CD4-positive, alpha-beta T cell treated with Interleukin-4 for 1 hour (primary cell): ENCODE data around the gene TMBIM4.
A peak's percentile ranks its signal among the peaks of the same experiment; 100 is the strongest.
"Not testable (repeated sequence)": the region's sequence is repeated elsewhere in the genome, so short reads cannot be mapped to it uniquely, and the experiment has no call there.

Experiments
- DNase-seq, 2 donors: peaks; one replicate each; pipeline ENCODE4 v3.0.0-alpha.2; 2020 to 2022

TMBIM4 gene

DNA sequence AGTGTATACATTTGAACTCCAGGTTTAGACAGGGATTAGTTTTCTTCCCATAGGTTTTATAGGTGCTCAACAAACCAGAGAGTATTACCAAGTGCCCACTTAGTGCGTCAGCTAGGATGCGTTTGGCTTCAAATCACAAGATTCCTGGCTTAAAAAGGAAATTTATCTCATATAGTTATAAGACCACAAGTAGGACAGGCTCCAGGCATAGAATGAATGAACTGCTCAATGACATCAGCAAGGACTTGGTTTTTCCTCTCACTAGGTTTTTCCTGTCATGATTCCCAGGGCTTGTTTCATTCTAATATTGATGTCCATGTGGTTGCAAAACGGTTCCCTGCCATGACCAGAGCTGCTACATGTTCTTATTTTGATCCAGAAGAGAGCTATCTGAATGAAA, 13.2 kb upstream of the TMBIM4 start:
- DNase-seq = no peak

DNA sequence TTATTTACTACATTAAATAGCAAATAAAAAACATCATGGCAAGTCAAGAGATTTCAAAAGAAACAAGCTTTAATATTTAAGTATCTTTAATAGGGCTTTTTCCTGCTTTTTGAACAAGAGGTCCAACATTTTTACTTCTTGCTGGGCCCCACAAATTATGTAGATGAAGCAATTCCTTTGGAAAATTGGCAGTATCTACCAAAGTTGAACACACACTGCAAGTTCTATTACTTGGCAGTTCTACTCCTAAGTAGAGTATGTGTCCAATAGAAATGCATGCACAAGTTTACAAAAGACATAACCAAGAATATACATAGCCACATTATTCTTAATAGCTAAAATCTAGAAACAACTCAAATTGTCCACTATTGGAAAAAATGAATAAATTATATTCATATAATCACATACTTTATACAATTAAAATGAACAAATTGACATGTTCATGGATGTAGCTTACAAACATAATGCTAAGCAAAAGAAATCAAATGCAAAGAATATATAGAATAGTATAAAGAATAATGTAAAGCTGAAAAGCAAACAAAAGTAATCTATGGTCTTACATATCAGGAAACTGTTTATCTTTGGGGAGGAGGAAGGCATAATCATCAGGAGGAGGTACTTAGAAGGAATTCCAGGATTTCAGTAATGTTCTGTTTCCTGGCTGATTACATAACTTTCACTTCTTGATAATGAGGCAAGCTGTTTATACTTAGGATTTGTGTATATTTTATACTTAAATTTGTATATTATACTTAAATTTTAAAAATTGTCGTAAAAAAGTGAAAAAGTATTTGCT, 6.5 kb upstream of the TMBIM4 start:
- no peak for DNase-seq

DNA sequence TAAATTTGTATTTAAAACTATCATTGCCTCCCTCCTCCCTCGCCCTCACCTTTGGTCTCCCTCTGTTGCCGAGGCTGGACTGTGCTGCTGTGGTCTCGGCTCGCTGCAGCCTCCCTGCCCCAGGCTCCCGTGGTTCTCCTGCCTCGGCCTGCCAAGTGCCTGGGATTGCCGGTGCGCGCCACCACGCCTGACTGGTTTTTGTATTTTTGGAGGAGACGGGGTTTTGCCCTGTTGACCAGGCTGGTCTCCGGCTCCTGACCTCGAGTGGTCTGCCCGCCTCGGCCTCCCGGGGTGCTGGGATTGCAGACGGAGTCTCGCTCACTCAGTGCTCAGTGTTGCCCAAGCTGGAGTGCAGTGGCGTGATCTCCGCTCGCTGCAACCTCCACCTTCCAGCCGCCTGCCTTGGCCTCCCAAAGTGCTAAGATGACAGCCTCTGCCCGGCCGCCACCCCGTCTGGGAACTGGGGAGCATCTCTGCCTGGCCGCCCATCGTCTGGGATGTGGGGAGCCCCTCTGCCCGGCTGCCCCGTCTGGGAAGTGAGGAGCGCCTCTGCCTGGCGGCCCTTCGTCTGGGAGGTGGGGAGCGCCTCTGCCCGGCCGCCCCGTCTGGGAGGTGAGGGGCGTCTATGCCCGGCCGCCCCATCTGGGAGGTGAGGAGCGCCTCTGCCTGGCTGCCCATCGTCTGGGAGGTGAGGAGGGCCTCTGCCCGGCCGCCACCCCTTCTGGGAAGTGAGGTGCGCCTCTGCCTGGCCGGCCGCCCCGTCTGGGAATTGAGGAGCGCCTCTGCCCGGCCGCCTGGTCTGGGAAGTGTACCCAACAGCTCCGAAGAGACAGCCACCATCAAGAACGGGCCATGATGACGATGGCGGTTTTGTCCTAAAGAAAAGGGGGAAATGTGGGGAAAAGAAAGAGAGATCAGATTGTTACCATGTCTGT, 4.9 kb upstream of the TMBIM4 start:
- not testable (repeated sequence) for DNase-seq

DNA sequence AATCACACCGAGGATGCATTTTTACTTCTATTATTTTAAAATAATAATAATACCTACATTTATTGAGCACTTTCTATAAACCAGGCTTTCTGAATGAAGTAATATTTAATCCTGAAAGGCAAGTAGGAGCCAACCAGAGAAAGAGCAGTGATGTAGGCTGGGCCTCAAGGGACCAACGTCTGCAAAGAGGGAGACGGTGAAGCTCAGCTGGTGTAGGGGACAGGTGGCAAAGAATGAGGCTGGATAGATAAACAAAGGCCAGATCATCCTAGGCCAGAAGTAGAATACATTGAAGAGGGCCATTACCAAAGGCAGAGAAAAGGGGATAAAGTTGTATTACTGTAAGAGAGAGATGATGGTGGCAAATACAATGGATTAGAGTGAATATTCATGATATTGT, 810 bp upstream of the TMBIM4 start:
- DNase-seq = no peak

DNA sequence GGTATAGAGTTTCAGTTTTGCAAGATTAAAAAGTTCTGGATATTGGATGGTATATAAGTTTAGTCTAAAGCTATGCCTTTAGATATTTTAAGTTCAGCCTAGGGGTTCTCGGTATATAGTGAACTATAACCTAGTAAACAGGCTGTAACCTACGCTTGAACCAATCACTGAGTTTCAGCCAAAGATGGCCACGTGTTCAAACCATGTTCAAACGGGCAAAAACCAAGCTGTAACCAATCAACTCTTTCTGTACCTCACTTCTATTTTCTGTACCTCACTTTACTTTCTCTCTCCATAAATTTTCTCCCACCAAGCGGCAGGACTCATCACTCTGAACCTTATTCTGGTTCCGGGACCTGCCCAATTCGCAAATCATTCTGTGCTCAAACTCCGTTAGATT, 1.4 kb downstream of the TMBIM4 start:
- DNase-seq = no peak

DNA sequence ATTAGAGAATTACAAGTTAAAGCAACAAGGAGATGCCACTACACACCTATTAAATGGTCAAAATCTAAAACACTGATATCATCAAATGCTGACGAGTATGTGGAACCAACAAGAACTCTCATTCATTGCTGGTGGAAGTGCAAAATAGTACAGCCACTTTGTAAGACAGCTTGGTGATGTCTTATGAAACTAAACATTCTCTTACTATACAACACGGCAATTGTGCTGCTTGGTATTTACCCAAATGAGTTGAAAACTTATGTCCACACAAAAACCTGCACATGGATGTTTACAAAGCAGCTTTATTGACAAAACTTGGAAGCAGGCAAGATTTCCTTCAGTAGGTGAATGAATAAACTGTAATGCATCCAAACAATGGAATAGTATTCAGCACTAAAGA, 3.2 kb downstream of the TMBIM4 start:
- DNase-seq = no peak

DNA sequence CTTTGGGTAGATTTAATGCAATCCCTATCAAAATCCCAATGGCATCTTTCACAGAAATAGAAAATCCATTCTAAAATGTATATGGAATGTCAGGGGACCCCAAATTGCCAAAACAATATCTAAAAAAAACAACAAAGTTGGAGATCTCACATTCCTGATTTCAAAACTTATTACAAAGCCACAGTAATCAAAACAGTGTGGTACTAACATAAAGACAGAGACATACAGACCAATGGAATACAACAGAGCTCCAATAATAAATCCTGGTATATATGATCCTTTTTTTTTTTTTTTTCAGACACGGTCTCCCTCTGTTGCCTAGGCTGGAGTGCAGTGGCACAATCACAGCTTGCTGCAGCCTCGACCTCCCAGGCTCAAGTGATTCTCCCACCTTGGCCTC, 4.7 kb downstream of the TMBIM4 start:
- DNase-seq = no peak

DNA sequence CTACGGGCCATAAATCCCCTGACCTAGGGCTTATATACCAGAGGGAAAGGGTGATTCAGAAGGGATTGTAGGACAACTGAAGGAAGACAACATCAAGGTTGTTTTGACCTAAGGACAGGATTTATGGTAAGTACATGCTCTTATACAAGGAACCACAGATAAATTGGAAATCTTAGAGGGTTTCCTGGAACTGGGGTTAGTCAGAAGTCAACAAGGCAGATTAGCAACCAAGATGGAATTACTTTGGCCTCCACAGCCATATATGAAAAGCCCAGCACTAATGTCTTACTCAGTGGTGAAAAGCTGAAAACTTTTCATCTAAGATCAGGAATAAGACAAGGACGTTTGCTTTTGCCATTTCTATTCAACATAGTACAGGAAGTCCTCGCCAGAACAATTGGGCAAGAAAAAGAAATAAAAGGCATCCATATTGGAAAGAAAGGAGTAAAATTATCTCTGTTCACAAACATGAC, 5.4 kb downstream of the TMBIM4 start:
- DNase-seq = no peak

DNA sequence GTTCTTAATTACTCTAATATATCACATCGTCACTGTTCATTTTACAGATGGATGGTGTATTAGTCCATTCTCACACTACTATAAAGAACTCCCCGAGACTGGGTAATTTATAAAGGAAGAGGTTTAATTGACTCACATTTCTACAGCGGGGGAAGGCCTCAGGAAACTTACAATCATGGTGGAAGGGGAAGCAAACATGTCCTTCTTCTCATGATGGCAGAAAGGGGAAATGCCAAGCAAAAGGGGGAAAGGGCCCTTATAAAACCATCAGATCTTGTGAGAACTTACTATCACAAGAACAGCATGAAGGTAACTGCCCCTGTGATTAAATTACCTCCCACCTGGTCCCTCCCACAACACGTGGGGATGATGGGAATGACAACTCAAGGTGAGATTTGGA, 6.5 kb downstream of the TMBIM4 start:
- DNase-seq = no peak

DNA sequence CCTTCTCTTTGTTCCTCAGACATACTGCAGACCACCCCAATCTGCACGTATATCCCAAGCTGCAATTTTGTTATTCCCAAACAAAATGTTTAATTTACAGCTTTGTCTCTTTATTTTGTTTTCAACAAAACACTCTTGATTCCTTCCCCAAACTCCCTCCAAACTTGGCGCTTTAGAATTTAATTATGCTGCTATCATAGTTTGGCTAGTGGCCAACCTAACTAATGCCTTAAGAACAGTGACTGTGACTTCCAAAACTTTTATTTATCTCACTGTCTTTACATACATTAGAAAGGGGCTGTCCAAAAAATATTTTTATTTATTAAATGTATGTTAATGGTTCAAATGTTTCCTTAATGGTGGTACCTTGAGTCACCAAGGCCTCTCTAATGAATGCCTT, 7.1 kb downstream of the TMBIM4 start:
- DNase-seq = no peak

DNA sequence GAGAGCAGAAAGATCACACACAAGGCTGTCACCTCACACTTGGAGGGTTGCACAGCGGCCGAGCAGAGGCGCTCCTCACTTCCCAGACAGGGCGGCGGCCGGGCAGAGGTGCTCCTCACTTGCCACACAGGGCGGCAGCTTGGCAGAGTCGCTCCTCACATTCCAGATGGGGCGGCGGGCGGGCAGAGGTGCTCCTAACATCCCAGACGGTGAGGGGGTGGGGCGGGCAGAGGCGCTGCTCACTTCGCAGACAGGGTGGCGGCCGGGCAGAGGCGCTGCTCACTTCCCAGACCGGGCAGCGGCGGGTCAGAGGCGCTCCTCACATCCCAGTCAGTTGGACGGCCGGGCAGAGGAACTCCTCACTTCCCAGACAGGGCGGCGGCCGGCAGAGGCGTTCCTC, 9.1 kb downstream of the TMBIM4 start:
- no peak for DNase-seq

DNA sequence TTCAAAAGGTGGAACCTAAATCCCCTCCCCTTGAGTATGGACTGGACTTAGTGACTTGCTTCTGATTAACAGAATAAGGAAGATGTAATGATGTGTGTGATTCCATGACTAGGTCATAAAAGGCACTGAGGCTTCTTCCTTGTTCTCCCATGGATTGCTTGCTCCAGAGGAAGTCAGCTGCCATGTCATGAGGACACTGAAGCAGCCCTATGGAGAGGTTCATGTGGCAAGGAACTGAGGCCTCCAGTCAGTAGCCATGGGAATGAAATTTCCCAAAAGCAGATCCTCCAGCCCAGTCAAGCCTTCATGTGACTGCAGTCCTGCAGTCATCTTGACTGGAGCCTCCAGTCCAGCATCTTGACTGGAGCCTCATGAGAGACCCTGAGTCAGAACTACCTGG, 10.7 kb downstream of the TMBIM4 start:
- no peak for DNase-seq

DNA sequence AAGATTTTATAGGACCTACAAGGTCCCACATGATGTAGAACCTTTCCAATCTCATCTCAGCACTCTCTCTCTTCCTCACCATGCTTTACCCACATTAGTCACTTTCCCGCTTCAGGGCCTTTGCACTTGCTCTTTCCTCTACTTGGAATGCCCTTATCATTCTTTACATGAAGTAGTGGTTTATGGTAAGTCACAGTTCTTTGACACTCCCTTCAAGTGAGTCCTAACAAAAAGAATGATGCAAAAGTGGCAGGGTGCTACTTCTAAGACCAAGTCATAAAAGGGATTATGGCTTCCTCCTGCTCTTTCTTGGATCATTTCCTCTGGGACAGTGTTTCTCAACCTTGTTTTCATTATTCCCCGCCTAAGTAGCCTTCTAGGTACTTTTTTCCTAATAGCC, 13.1 kb downstream of the TMBIM4 start:
- no peak for DNase-seq

DNA sequence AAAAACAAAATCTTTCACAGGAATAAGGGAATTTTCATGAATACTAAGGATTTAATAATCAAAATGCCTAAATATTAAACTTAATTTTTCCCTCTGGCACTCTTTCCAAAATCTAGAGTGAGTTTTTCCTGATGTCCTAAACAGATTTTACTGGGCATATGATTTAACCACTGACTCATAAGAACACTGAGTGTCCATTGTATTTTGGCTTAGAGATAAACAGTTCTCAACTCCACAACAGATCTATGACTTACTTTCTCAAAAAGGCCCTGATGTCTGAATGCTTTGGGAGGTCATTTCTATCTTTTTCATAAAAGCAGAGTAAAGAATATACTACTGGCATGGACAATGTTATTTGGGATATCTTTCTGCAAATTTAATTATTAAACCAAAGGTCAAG, 15.0 kb downstream of the TMBIM4 start:
- no peak for DNase-seq

DNA sequence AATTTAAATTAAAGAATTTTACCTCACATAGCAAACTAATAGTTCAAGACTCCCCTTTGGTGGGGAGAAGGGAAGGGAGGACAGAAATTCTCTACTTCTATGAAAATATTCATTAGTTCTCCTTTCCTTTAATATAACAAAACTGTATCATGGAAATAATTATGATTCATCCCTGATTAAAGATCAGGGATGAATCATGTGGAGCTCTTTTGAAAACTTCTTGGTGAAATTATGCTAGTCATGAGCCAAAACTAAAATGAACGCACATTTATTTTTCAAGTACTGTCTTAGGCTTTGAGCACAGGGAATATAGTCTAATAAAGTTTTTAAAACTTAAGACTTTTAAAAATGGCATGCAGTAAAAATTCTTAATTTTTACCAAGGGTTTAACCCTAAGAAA, 17.1 kb downstream of the TMBIM4 start:
- DNase-seq = no peak

DNA sequence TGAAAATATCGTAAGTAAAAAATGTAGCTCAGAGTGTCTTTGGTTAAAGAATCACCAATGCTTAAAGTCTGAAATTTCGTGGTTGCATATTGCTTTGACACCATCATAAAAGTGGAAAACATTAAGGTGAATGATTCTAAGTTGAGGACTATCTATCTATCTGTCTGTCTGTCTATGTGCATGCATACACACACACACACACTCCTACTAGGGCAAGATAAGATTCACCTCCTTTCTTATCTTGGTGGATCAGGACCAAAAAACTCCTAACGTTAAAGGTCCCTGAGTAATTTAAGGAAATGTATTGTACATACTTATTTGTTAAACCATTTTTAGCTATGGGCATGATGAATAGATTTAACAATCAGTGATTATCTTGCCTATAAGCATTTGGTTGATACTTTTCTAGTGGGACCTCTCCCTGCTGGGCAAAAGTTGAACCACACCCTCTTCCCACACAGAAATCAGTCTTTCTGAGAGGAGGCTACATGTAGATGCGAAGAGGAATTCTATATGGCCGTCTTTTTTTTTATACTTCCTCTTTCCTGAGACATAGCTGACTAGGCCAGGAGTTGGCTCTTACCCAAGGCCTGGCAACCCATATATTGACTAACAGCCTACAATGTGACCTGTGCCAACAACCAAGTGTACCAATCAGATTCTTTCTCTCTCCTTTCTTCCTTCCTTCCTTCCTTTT, 19.9 kb downstream of the TMBIM4 start:
- DNase-seq = peak in 1 of 2 donors; percentile 52

DNA sequence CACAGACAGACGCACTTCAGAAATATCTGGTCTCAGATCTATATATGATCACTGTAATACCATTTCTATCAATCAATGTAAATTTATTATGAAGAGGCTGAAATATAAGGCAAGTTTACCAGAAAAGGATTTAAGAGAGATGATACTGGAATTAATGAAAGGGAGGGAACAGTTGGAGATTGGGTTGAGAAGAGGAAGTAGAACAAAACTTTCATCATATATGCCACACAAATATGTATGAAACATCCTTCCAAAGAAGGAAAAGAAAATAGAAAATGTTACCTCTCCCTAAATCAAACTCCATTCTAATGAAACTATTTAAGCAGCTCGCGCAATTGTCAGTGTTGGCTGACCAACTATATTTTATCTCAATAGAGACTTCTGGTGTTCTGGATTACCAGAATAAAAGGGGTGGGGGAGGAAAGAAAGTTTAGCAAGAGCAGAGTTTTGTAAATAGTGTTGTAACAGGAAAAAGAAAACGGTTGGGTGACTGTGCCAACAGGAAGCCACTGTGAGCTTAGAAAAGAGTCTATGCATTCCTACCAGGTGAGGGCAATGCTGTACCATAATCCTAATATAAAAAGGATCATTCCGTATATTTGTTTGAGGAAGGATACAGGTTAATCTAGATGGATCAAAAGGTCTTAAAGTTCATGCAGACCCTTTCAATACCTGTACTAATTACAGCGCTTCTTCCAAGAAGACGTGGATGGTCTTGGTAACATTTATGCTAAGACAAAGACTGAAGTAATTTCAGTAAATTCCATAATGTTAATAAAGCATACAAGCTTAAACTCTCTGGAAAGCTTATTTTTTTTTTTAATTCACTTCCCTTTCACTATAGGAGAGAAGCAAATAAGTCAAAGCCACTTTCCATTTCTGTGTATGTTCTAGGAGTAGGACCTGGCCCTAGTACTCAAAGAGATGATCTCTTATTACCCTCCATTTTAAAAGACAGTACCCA, 24.7 kb downstream of the TMBIM4 start:
- DNase-seq = peak; percentile 12 to 22

DNA sequence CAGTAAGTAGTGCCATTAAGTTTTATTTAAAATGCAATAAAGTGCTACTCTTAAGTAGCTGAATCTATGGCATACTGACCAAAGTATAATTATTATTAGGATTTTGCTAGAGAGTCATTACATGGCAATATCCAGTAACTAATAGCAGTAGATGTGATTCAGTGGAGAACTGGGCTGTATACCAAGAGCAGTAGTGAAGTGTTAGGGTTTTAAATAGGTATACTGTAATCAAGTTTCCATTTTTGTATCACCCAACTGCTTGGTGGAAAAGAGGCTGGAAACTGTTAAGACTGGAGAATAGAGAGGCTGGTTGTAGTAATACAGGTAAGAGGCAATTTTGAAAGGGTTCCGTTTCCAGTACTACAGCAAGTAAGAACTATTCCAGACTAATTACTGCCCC, 25.9 kb downstream of the TMBIM4 start:
- DNase-seq = no peak

DNA sequence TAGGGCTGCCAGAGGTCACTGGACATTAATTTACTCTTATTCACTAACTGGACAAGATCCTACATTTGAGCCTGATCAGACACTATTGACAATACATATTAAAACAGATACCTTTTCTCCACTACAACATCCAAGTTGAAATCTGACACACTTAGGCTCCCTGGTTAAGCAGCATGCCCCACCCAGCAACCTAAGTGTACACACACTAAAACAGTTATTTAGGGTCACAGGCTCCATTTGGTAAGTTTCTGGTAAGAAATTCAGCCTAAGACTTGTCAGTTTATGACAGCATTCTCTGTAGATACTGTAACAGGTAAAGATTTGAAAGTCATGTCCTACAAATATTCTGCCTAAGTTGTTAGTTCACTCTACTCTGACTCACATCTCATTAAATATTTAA, 27.0 kb downstream of the TMBIM4 start:
- DNase-seq = no peak

DNA sequence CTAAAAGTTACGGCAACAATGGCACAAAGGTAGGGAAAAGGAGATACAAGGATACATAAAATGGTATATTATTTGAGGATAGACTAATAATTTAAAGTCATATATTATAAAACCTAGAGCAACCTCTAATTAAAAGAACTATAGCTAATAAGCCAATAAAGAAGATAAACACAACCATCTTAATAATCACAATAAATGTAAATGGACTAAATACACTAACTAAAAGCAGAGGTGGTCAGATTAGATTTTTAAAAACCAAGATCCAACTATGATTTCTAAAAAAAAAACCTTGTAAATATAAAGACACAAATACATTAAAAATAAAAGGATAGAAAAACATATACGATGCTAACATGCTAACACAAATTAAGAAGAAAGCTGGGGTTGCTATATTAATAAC, 28.5 kb downstream of the TMBIM4 start:
- no peak for DNase-seq

DNA sequence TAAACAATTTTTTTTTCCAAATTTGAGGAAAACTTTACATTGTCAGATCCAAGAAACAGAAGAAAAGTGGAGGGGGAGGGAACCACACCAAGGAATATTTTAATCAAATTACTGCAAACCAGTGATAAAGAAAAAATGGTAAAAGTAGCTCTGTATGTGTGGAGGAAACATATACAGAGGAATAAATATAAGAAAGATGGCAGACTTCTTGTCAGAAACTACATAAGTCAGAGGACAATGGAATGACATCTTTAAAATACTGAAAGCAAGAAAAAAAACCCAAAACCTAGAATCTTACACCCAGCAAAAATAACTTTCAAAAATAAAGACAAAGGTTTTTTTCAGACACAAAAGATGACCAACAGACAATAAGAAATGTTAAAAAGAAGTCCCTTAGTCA, 29.1 kb downstream of the TMBIM4 start:
- DNase-seq = no peak

DNA sequence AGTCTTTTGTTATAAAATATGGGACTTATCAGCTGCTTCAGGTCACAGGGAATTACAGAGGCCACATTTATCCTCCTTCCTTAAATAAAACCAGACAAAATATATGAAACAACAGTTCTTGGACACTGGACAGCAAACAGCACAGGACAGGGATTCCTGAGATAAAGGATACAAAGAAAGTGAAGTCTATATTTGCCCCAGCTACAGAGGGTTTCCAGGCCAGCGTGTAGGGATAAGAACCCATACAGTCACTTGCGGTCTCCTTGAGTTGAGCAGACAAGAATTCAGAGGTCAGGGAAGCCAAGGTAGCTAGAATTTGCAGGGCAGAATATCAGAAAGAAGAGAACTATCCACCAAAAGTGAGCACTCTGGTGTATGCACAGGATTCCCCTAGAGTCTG, 30.5 kb downstream of the TMBIM4 start:
- DNase-seq = no peak
